Activated naive CD8-positive, alpha-beta T cell treated with anti-CD3 and anti-CD28 coated beads for 36 hours (primary cell): ENCODE measurements around the gene LCAT. TPM values are rescaled to one million over a fixed set of nuclear protein-coding genes. Genes with fewer than 3 reads are reported as not detected.
"Not testable (repeated sequence)": the region's sequence is repeated elsewhere in the genome, so short reads cannot be mapped to it uniquely, and the experiment has no call there.

ENCODE experiments used
- DNase-seq: peaks from one replicate; pipeline ENCODE4 v3.0.0; 2021
- H3K27ac Mint-ChIP-seq: one replicate; pipeline ENCODE4 v1.8.0; 2022; ENCODE audit warnings: mild to moderate bottlenecking, moderate library complexity, mixed read lengths
- H3K27me3 Mint-ChIP-seq: one replicate; pipeline ENCODE4 v1.8.0; 2022; ENCODE audit warnings: mild to moderate bottlenecking, mixed read lengths
- H3K36me3 Mint-ChIP-seq: one replicate; pipeline ENCODE4 v1.8.0; 2021; ENCODE audit warnings: mild to moderate bottlenecking, mixed read lengths
- H3K4me1 Mint-ChIP-seq: one replicate; pipeline ENCODE4 v1.8.0; 2021; ENCODE audit warnings: mixed read lengths
- H3K4me3 Mint-ChIP-seq: one replicate; pipeline ENCODE4 v1.8.0; 2022; ENCODE audit warnings: mild to moderate bottlenecking, moderate library complexity, mixed read lengths
- H3K9me3 Mint-ChIP-seq: one replicate; pipeline ENCODE4 v1.8.0; 2022; ENCODE audit warnings: mixed read lengths
- total RNA-seq, 2 experiments: library from RNA; stranded (reverse); gene quantifications; one replicate each; pipeline ENCODE4 v1.2.3, GENCODE V29; 2021

LCAT gene
- total RNA-seq, 2 experiments from 2014 or later = 11.3 to 11.4 TPM

DNA sequence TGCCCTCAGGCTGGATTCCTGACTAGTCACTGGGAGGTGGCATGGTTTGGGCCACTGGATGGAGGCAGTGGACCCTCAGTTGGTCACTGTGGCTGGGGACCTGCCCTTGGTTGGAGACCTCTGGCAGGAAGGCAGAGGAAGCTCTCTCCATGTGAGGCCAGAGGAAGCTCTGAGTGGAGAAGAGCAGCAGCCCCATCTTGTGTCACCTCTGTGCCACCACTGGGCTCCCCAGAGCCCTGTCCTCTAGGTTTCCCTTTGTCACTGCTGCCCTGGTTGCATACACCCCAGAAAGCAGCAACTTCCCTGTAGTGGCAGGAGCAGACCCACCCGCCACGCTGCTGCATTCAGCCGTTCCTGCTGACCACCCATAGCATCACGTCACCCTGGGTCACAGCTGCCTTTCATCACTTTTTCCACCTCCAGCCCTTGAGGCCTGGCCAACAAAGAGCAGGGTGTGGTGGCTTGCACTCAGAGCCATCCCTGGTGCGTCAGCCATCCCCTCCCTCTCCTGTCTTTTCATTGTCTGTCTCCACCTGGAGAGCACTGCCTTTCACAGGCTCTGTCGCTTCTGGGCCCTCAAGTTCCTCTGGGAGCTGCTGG, 24.2 kb downstream of the LCAT start:
- no peak overlapping the region for H3K27ac Mint-ChIP-seq

DNA sequence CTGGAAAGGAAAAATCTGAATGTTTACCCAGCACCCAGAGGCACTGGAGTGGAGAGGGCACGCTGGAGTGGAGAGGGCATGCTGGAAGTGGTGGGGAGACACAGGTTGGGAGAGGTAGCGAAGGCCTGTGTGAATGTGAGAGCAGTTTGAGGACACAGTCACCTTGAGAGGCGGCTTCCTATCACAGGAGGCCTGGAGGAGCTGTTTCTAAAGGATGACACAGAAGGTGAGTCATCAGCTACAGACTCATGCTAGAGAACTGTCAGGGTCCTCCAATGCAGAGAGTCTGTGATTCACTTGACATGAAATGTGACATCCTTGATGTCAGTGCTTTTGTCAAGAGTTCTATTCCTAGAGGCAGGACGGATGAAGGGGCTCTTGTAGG, 26.1 kb downstream of the LCAT start:
- peak; percentile 51 for DNase-seq

More for the DNA sequence above, 24.2 kb downstream of the LCAT start:
- Mint-ChIP-seq H3K36me3 (peaks cover 2% of the 10 kb centered on the region), H3K4me3 (no peak overlapping the region), H3K27me3 (no peaks in the 10 kb centered on the region), H3K4me1 (peaks cover 28% of the 10 kb centered on the region), H3K9me3 (no peaks in the 10 kb centered on the region)
- no peak for DNase-seq

DNA sequence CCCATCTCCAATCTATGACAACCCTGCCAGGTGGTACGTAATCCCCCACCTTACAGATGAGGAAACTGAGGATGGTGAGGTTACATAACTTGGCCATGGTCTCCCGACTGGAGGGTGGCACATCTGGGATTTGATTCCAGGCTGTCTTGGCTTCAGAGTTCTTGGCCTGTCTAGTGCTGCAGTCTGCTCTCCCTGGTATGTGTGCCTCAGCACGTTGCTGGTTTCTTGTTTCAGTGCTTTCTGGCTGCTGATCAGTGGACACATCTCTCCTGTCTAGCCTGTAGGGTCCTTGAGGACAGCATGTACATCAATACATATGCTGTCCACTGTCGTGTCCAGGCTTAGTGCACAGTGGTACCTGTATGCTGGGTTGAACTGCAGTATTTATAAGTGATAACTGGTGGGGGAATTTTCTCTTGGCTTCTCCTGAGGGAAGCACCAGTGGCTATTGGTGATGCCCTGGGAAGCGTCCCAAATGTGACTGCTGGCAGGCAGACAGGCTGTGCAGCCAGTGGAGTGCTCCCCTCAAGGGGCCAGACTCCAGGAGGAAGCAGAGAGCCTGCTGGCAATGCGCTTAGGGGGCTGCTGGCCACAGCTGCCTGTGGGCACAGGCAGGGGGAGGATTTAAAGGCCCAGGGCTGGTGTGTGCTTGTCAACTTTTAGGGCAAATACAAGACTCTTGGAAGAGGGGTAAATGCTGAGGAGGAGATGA, 26.6 kb downstream of the LCAT start:
- no peak overlapping the region for H3K4me3 Mint-ChIP-seq
- H3K27me3 Mint-ChIP-seq = no peaks in the 10 kb centered on the region
- DNase-seq = no peak
- peaks cover 23% of the 10 kb centered on the region for H3K4me1 Mint-ChIP-seq
- peaks cover 2% of the 10 kb centered on the region for H3K36me3 Mint-ChIP-seq
- no peaks in the 10 kb centered on the region for H3K9me3 Mint-ChIP-seq
- H3K27ac Mint-ChIP-seq = peak overlapping the region; percentile 85

More for the DNA sequence above, 26.1 kb downstream of the LCAT start:
- Mint-ChIP-seq H3K27me3 (no peaks in the 10 kb centered on the region), H3K36me3 (peaks cover 2% of the 10 kb centered on the region), H3K4me3 (no peak overlapping the region), H3K27ac (peak overlapping the region; percentile 85), H3K9me3 (no peaks in the 10 kb centered on the region), H3K4me1 (peaks cover 26% of the 10 kb centered on the region)

- Mint-ChIP-seq H3K4me1 (peaks cover 16% of the 10 kb centered on the region), H3K4me3 (no peak overlapping the region), H3K36me3 (peaks cover 2% of the 10 kb centered on the region), H3K27me3 (no peaks in the 10 kb centered on the region), H3K9me3 (no peaks in the 10 kb centered on the region), H3K27ac (no peak overlapping the region)
- no peak for DNase-seq
These were observed 27.8 kb downstream of the LCAT start for GRCh38 chr16:67915831-67916723.

DNA sequence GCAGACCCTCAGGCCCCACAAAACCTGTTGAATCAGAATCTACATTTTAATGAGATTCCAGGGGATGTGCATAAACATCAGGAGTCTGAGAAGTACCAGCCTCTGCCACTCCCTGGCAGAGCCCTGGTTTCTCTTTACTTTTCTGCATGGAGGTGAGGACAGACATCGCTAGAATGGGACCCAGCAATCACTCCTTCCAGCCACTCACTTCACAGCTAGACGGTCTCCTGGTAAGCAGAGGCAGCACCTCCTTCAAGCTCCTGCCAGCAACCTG, 28.5 kb downstream of the LCAT start:
- peaks cover 16% of the 10 kb centered on the region for H3K4me1 Mint-ChIP-seq
- not testable (repeated sequence) for H3K4me3 Mint-ChIP-seq, H3K27me3 Mint-ChIP-seq, DNase-seq, H3K27ac Mint-ChIP-seq, H3K36me3 Mint-ChIP-seq, H3K9me3 Mint-ChIP-seq

DNA sequence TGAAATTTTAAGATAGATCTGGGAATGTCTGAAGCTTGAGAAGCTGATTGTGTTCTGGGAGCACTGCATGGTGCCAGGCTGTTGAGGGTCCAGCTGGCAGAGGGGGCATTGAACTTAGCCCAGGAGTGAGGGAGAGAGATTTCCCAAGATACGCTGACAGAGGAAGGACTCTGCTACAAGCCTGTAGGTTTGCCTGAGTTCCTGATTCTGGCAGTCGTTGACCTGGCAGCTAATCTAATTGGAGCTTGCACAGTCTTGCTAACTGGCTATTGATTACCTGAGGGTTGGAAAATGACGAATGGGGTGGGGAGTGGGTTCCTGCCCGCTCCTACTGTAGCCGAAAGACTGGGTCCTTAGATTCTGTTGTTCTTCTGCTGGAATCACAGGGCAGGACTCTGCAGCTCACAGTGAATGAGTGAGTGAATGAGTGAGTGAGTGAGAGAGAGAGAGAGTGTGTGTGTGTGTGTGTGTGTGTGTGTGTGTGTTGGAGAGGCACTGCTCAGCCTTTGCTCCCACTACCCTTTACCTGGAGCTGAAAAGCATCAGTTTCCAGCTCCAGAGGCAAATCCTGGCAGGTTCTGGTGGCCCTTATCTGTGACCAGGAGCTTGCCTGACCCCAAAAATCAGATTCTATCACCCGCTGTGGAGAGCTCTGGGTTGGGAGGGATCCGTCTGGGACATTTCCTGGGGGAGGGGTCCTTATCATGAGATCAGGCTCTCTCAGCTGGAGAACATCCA, 29.0 kb downstream of the LCAT start:
- Mint-ChIP-seq H3K27ac (no peak overlapping the region), H3K9me3 (no peaks in the 10 kb centered on the region), H3K4me1 (peaks cover 19% of the 10 kb centered on the region), H3K4me3 (no peak overlapping the region), H3K36me3 (peaks cover 2% of the 10 kb centered on the region), H3K27me3 (no peaks in the 10 kb centered on the region)
- no peak for DNase-seq

DNA sequence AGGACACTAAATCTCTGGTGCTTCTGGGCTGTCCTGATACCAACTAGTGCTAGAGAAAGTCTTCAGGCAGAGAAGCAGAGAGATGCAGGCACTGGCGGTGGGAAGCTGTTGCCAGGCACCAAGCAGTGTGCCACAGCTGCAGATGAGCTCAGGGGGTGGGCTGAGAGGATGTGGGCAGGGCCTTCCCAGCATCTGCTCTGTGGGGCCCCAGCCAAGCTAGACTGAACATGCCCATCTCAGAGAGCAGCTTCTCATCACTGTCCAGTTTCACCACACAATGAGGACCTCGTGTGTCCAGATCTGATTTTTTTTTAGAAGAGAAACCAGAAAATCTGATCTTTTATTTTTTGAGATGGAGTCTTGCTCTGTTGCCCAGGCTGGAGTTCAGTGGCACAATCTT, 33.8 kb downstream of the LCAT start:
- H3K27ac Mint-ChIP-seq = no peak overlapping the region
- H3K9me3 Mint-ChIP-seq = no peaks in the 10 kb centered on the region
- no peak overlapping the region for H3K4me3 Mint-ChIP-seq
- peaks cover 4% of the 10 kb centered on the region for H3K36me3 Mint-ChIP-seq
- peak; percentile 25 for DNase-seq
- no peaks in the 10 kb centered on the region for H3K27me3 Mint-ChIP-seq
- H3K4me1 Mint-ChIP-seq = peaks cover 13% of the 10 kb centered on the region

DNA sequence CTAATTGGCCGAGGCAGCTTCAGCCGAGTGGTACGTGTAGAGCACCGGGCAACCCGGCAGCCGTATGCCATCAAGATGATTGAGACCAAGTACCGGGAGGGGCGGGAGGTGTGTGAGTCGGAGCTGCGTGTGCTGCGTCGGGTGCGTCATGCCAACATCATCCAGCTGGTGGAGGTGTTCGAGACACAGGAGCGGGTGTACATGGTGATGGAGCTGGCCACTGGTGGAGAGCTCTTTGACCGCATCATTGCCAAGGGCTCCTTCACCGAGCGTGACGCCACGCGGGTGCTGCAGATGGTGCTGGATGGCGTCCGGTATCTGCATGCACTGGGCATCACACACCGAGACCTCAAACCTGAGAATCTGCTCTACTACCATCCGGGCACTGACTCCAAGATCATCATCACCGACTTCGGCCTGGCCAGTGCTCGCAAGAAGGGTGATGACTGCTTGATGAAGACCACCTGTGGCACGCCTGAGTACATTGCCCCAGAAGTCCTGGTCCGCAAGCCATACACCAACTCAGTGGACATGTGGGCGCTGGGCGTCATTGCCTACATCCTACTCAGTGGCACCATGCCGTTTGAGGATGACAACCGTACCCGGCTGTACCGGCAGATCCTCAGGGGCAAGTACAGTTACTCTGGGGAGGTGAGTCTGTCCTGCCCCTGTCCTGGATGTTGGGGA, 34.7 kb downstream of the LCAT start:
- Mint-ChIP-seq H3K4me3 (no peak overlapping the region), H3K36me3 (peaks cover 5% of the 10 kb centered on the region), H3K9me3 (no peaks in the 10 kb centered on the region), H3K27ac (no peak overlapping the region), H3K27me3 (no peaks in the 10 kb centered on the region), H3K4me1 (peaks cover 11% of the 10 kb centered on the region)
- no peak for DNase-seq

GRCh38 chr16:67907397-67908180, 36.3 kb downstream of the LCAT start:
- no peak overlapping the region for H3K4me3 Mint-ChIP-seq
- H3K27me3 Mint-ChIP-seq = no peaks in the 10 kb centered on the region
- peaks cover 8% of the 10 kb centered on the region for H3K36me3 Mint-ChIP-seq
- no peaks in the 10 kb centered on the region for H3K9me3 Mint-ChIP-seq
- peaks cover 13% of the 10 kb centered on the region for H3K4me1 Mint-ChIP-seq
- no peak overlapping the region for H3K27ac Mint-ChIP-seq
- no peak for DNase-seq

DNA sequence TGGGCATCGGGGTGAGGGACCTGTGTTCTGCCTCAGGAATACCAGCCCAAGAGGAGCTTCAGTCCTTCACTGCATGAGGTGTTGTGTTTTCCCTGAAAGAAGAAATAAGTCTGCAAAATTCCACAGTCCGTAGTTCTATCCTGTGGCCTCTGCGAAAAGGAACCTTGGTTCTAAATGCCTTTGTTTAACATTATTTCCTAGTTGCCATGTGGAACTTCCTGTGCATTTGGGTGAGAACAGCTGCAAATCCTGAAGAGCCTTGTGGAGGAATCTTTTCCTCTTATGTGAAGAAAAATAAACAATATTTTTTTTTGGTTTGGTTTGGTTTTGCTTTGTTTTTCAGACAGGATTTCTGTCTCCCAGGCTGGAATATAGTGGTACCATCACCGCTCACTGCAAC, 41.1 kb downstream of the LCAT start:
- Mint-ChIP-seq H3K4me1 (peaks cover 11% of the 10 kb centered on the region), H3K27me3 (no peaks in the 10 kb centered on the region), H3K36me3 (peaks cover 6% of the 10 kb centered on the region), H3K27ac (no peak overlapping the region), H3K4me3 (no peak overlapping the region), H3K9me3 (no peaks in the 10 kb centered on the region)
- no peak for DNase-seq

DNA sequence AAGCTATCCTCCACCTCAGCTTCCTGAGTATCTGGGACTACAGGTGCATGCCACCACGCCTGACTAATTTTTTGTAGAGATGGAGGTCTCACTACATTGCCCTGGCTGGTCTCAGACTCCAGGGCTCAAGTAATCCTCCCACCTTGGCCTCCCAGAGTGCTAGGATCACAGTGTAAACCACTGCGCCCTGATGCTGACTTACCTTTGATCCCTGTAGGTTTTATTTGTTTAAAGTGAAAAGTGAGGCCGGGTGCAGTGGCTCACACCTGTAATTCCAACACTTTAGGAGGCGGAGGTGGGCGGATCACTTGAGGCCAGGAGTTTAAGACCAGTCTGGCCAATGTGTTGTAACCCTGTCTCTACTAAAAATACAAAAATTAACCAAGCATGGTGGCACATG, 42.2 kb downstream of the LCAT start:
- no peaks in the 10 kb centered on the region for H3K9me3 Mint-ChIP-seq
- H3K27me3 Mint-ChIP-seq = no peaks in the 10 kb centered on the region
- H3K36me3 Mint-ChIP-seq = peaks cover 6% of the 10 kb centered on the region
- no peak overlapping the region for H3K4me3 Mint-ChIP-seq
- H3K27ac Mint-ChIP-seq = no peak overlapping the region
- no peak for DNase-seq
- H3K4me1 Mint-ChIP-seq = peaks cover 7% of the 10 kb centered on the region

- Mint-ChIP-seq H3K27ac (no peak overlapping the region), H3K27me3 (no peaks in the 10 kb centered on the region), H3K36me3 (no peaks in the 10 kb centered on the region), H3K9me3 (no peaks in the 10 kb centered on the region), H3K4me3 (no peak overlapping the region), H3K4me1 (peaks cover 24% of the 10 kb centered on the region)
- DNase-seq = no peak
These were observed 46.7 kb downstream of the LCAT start for GRCh38 chr16:67897231-67897630.

DNA sequence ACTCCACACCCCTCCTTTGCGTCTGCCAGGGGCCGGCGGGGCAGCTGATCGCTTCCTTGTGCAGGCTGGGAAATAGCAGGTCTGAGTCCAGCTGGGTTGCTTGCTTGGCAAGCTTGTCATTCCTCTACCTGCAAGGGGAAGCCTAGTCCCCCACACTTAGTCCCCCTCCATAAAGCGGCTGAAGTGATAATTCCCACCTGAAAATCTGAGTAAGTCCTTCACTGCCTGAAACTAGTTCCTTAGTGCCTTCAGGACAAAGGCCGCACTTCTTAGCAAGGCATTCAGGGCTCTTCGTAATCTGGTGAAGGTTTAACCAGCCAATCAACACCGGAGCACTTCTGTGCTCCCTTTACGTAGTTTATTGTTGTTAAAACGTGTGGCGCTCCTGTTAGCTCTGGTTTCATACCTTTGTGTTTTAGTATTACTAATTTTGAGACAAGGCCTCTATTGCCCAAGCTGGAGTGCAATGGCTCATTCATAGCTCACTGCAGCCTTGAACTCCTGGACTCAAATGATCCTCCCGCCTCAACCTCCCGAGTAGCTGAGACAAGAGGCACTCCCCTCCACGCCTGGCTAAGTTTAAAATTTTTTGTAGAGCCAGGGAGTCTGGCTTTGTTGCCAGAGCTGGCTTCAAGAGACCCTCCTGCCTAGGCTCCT, 50.0 kb downstream of the LCAT start:
- H3K27ac Mint-ChIP-seq = peak overlapping the region; percentile 93
- peak overlapping the region; percentile 97 for H3K4me3 Mint-ChIP-seq
- H3K4me1 Mint-ChIP-seq = peaks cover 22% of the 10 kb centered on the region
- H3K9me3 Mint-ChIP-seq = no peaks in the 10 kb centered on the region
- no peaks in the 10 kb centered on the region for H3K36me3 Mint-ChIP-seq
- DNase-seq = no peak
- no peaks in the 10 kb centered on the region for H3K27me3 Mint-ChIP-seq
